Measurements from ENCODE around the gene MAPK14. TPM values are rescaled to one million over a fixed set of nuclear protein-coding genes. Genes with fewer than 3 reads are reported as not detected.

Gene MAPK14
- total and polyA plus RNA-seq, 7 donors, result 11.8 to 42.0 (median 31.0) TPM

- peaks cover 34% of the 10 kb centered on the region for H3K4me1 ChIP-seq
- no peaks in the 10 kb centered on the region for H3K27me3 ChIP-seq (ENCODE audit: insufficient read depth in 3 of 3, low read length in 2 of 3)
- ATAC-seq (no peak), DNase-seq (no peak)
- no peaks in the 10 kb centered on the region for H3K9me3 ChIP-seq
- TF ChIP-seq CTCF (IDR thresholded peaks at IDR 0.05), result no peak
- WGBS, 3 donors, result 32 to 49% (median 43%) methylated on average over 2 of the region's 2 CpGs
- H3K27ac ChIP-seq, result no peak overlapping the region
- peaks cover 7 to 29% of the 10 kb centered on the region in 2 donors for H3K36me3 ChIP-seq (ENCODE audit: insufficient read depth in 1 of 2, low read depth in 1 of 2)
- intact Hi-C loops (cut with DNase I), result no loop called here
- no peak overlapping the region for H3K4me3 ChIP-seq
Observed at GRCh38 chr6:36054956-36055355, 27.3 kb downstream of the MAPK14 start.

GRCh38 chr6:36056178-36056577, 28.6 kb downstream of the MAPK14 start:
- DNase-seq (no peak), ATAC-seq (no peak)
- peaks cover 29% of the 10 kb centered on the region for H3K4me1 ChIP-seq
- H3K4me3 ChIP-seq, result no peak overlapping the region
- no peaks in the 10 kb centered on the region for H3K9me3 ChIP-seq
- H3K27me3 ChIP-seq (ENCODE audit: insufficient read depth in 3 of 3, low read length in 2 of 3), result no peaks in the 10 kb centered on the region
- no peak for TF ChIP-seq CTCF (IDR thresholded peaks at IDR 0.05)
- peaks cover 7 to 39% of the 10 kb centered on the region in 2 donors for H3K36me3 ChIP-seq (ENCODE audit: insufficient read depth in 1 of 2, low read depth in 1 of 2)
- intact Hi-C loops (cut with DNase I), result no loop called here
- no peak overlapping the region for H3K27ac ChIP-seq
- 31 to 49% (median 42%) methylated on average over 1 of the region's 1 CpG for WGBS, 3 donors

- H3K27ac ChIP-seq, result no peak overlapping the region
- no peak overlapping the region for H3K4me3 ChIP-seq
- no peaks in the 10 kb centered on the region for H3K9me3 ChIP-seq
- ATAC-seq (no peak), DNase-seq (no peak)
- H3K4me1 ChIP-seq, result peaks cover 31% of the 10 kb centered on the region
- WGBS, 3 donors, result 46 to 66% (median 50%) methylated on average over 2 of the region's 2 CpGs
- TF ChIP-seq CTCF (IDR thresholded peaks at IDR 0.05), result no peak
- peaks cover 7 to 23% of the 10 kb centered on the region in 2 donors for H3K36me3 ChIP-seq (ENCODE audit: insufficient read depth in 1 of 2, low read depth in 1 of 2)
- H3K27me3 ChIP-seq (ENCODE audit: insufficient read depth in 3 of 3, low read length in 2 of 3), result no peaks in the 10 kb centered on the region
- intact Hi-C loops (cut with DNase I), result no loop called here
Observed at GRCh38 chr6:36061236-36061635, 33.6 kb downstream of the MAPK14 start.

- Histone ChIP-seq H3K27ac (no peak overlapping the region), H3K4me1 (peaks cover 36% of the 10 kb centered on the region), H3K36me3 (ENCODE audit: insufficient read depth in 1 of 2, low read depth in 1 of 2) (peaks cover 7 to 23% of the 10 kb centered on the region in 2 donors), H3K27me3 (ENCODE audit: insufficient read depth in 3 of 3, low read length in 2 of 3) (no peaks in the 10 kb centered on the region), H3K9me3 (no peaks in the 10 kb centered on the region), H3K4me3 (no peak overlapping the region)
- DNase-seq, result no peak
- no peak for ATAC-seq
- 95 to 100% (median 96%) methylated on average over 2 of the region's 2 CpGs for WGBS, 3 donors
- TF ChIP-seq CTCF (IDR thresholded peaks at IDR 0.05), result no peak
- intact Hi-C loops (cut with DNase I), result no loop called here
Observed at GRCh38 chr6:36062247-36062646, 34.6 kb downstream of the MAPK14 start.

- WGBS, 3 donors, result 73 to 84% (median 74%) methylated on average over 4 of the region's 4 CpGs
- H3K27ac ChIP-seq, result no peak overlapping the region
- DNase-seq (no peak), ATAC-seq (peak in 2 of 4 donors; percentile 48 to 53)
- no peak for TF ChIP-seq CTCF (IDR thresholded peaks at IDR 0.05)
- intact Hi-C loops (cut with DNase I), result no loop called here
- peaks cover 7 to 23% of the 10 kb centered on the region in 2 donors for H3K36me3 ChIP-seq (ENCODE audit: insufficient read depth in 1 of 2, low read depth in 1 of 2)
- H3K4me1 ChIP-seq, result peaks cover 49% of the 10 kb centered on the region
- no peak overlapping the region for H3K4me3 ChIP-seq
- no peaks in the 10 kb centered on the region for H3K9me3 ChIP-seq
- H3K27me3 ChIP-seq (ENCODE audit: insufficient read depth in 3 of 3, low read length in 2 of 3), result no peaks in the 10 kb centered on the region
Observed at GRCh38 chr6:36063318-36064060, 35.9 kb downstream of the MAPK14 start.

Measured in psoas muscle (tissue), 8 donors.